ENCODE results near the gene INAFM1.

The INAFM1 gene

DNA sequence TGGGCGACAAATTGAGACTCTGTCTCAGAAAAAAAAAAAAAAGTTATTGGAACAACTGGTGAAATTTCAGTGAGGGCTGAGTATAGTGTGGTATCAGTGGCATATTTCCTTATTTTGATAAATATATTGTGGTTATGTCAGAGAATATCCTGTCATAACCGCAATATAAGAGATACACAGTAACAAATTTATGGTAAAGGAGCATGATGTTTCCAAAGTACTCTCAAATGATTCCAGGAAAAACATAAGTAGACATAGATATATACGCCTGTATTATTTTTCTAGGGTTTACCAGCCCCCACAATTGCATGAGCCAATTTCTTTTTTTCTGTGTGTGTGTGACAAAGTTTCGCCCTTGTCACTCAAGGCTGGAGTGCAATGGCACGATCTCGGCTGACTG lies 29.3 kb downstream of the INAFM1 start:
- TF ChIP-seq SPI1 (IDR thresholded peaks at IDR 0.05; ENCODE audit: borderline replicate concordance, low read depth) (no peak), GABPA (IDR thresholded peaks at IDR 0.05; ENCODE audit: low read depth) (no peak), CTCF (IDR thresholded peaks at IDR 0.05; ENCODE audit: insufficient read depth, low read length) (no peak)
- H3K27ac ChIP-seq (replicated peaks): no peak overlapping the region
- no peak for DNase-seq (ENCODE audit: low read depth in 1 of 2, low spot score in 1 of 2)
- H3K4me3 ChIP-seq (replicated peaks; ENCODE audit: insufficient read depth, low read length): no peak overlapping the region
- no peaks in the 10 kb centered on the region for H3K27me3 ChIP-seq (ENCODE audit: insufficient read depth, poor library complexity, severe bottlenecking)

- no peak overlapping the region for H3K4me3 ChIP-seq (replicated peaks; ENCODE audit: insufficient read depth, low read length)
- H3K27me3 ChIP-seq (ENCODE audit: insufficient read depth, poor library complexity, severe bottlenecking): no peaks in the 10 kb centered on the region
- no peak overlapping the region for H3K27ac ChIP-seq (replicated peaks)
- DNase-seq (ENCODE audit: low read depth in 1 of 2, low spot score in 1 of 2): peak; percentile 49 to 51
- TF ChIP-seq, protein P1, sequence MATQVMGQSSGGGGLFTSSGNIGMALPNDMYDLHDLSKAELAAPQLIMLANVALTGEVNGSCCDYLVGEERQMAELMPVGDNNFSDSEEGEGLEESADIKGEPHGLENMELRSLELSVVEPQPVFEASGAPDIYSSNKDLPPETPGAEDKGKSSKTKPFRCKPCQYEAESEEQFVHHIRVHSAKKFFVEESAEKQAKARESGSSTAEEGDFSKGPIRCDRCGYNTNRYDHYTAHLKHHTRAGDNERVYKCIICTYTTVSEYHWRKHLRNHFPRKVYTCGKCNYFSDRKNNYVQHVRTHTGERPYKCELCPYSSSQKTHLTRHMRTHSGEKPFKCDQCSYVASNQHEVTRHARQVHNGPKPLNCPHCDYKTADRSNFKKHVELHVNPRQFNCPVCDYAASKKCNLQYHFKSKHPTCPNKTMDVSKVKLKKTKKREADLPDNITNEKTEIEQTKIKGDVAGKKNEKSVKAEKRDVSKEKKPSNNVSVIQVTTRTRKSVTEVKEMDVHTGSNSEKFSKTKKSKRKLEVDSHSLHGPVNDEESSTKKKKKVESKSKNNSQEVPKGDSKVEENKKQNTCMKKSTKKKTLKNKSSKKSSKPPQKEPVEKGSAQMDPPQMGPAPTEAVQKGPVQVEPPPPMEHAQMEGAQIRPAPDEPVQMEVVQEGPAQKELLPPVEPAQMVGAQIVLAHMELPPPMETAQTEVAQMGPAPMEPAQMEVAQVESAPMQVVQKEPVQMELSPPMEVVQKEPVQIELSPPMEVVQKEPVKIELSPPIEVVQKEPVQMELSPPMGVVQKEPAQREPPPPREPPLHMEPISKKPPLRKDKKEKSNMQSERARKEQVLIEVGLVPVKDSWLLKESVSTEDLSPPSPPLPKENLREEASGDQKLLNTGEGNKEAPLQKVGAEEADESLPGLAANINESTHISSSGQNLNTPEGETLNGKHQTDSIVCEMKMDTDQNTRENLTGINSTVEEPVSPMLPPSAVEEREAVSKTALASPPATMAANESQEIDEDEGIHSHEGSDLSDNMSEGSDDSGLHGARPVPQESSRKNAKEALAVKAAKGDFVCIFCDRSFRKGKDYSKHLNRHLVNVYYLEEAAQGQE (IDR thresholded peaks at IDR 0.05; ENCODE audit: insufficient replicate concordance, low read depth): no peak
- peak; percentile 93 for TF ChIP-seq CTCF (IDR thresholded peaks at IDR 0.05; ENCODE audit: insufficient read depth, low read length)
Measured at GRCh38 chr19:47305309-47305751, 30.6 kb downstream of the INAFM1 start.

- H3K27ac ChIP-seq (replicated peaks): no peak overlapping the region
- TF ChIP-seq CTCF (IDR thresholded peaks at IDR 0.05; ENCODE audit: insufficient read depth, low read length) (no peak), POLR2AphosphoS5 (IDR thresholded peaks at IDR 0.05; ENCODE audit: low read depth) (no peak), SPI1 (IDR thresholded peaks at IDR 0.05; ENCODE audit: borderline replicate concordance, low read depth) (no peak), GABPA (IDR thresholded peaks at IDR 0.05; ENCODE audit: low read depth) (no peak)
- TF ChIP-seq, protein P1 (IDR thresholded peaks at IDR 0.05; ENCODE audit: insufficient replicate concordance, low read depth): no peak
- H3K4me3 ChIP-seq (replicated peaks; ENCODE audit: insufficient read depth, low read length): no peak overlapping the region
- H3K27me3 ChIP-seq (ENCODE audit: insufficient read depth, poor library complexity, severe bottlenecking): no peaks in the 10 kb centered on the region
- no peak for DNase-seq (ENCODE audit: low read depth in 1 of 2, low spot score in 1 of 2)
Measured at GRCh38 chr19:47306303-47306702, 31.6 kb downstream of the INAFM1 start.

DNA sequence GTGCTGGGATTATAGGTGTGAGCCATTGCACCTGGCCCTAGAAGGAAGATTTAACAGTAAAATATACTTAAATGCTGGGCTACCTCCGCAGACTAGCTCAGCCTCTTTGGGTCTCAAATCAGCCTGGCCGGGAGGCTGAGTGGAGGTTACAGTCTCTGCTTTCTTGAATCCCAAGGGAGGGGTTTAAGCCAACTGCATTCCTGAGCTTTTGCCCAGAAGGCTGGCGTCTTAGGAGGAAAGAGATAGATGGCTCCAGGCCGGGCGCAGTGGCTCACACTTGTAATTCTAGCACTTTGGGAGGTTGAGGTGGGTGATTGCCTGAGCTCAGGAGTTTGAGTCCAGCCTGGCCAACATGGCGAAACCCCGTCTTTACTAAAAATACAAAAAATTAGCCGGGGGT lies 34.4 kb downstream of the INAFM1 start:
- H3K27me3 ChIP-seq (ENCODE audit: insufficient read depth, poor library complexity, severe bottlenecking): no peaks in the 10 kb centered on the region
- no peak for DNase-seq (ENCODE audit: low read depth in 1 of 2, low spot score in 1 of 2)
- no peak overlapping the region for H3K4me3 ChIP-seq (replicated peaks; ENCODE audit: insufficient read depth, low read length)
- H3K27ac ChIP-seq (replicated peaks): no peak overlapping the region
- TF ChIP-seq GABPA (IDR thresholded peaks at IDR 0.05; ENCODE audit: low read depth): no peak
- TF ChIP-seq CTCF (IDR thresholded peaks at IDR 0.05; ENCODE audit: insufficient read depth, low read length): no peak
- TF ChIP-seq, protein P1 (IDR thresholded peaks at IDR 0.05; ENCODE audit: insufficient replicate concordance, low read depth): no peak
- no peak for TF ChIP-seq POLR2AphosphoS5 (IDR thresholded peaks at IDR 0.05; ENCODE audit: low read depth)
- no peak for TF ChIP-seq SPI1 (IDR thresholded peaks at IDR 0.05; ENCODE audit: borderline replicate concordance, low read depth)

Data from HL-60 (cell line).